HG03520 (cell line): Measurements from ENCODE around the gene SHC3.

Experiments
- ATAC-seq: cut with Tn5 transposase; IDR thresholded peaks from one replicate; pipeline ENCODE4 v1.9.1; 2021; ENCODE audit warnings: mild to moderate bottlenecking, moderate library complexity; ENCODE audit not compliant: unreplicated experiment

Gene SHC3

GRCh38 chr9:89113851-89114250, 64.8 kb downstream of the SHC3 start:
- ATAC-seq: no peak

- no peak for ATAC-seq
Measured at GRCh38 chr9:89112243-89112642, 66.4 kb downstream of the SHC3 start.

GRCh38 chr9:89109666-89110065, 69.0 kb downstream of the SHC3 start:
- ATAC-seq: no peak

GRCh38 chr9:89107406-89107805, 71.2 kb downstream of the SHC3 start:
- ATAC-seq: no peak

GRCh38 chr9:89106224-89106851, 72.3 kb downstream of the SHC3 start:
- ATAC-seq: no peak

GRCh38 chr9:89104821-89105220, 73.8 kb downstream of the SHC3 start:
- no peak for ATAC-seq

GRCh38 chr9:89097219-89097618, 81.4 kb downstream of the SHC3 start:
- no peak for ATAC-seq

- no peak for ATAC-seq
Measured at GRCh38 chr9:89096807-89097206, 81.8 kb downstream of the SHC3 start.

- ATAC-seq: no peak
Measured at GRCh38 chr9:89095761-89096528, 82.7 kb downstream of the SHC3 start.

GRCh38 chr9:89093201-89093975, 85.2 kb downstream of the SHC3 start:
- ATAC-seq: no peak

- no peak for ATAC-seq
Measured at GRCh38 chr9:89089176-89089575, 89.4 kb downstream of the SHC3 start.

GRCh38 chr9:89083626-89084025, 95.0 kb downstream of the SHC3 start:
- no peak for ATAC-seq

GRCh38 chr9:89080193-89080592, 98.4 kb downstream of the SHC3 start:
- no peak for ATAC-seq

GRCh38 chr9:89079391-89079790, 99.2 kb downstream of the SHC3 start:
- ATAC-seq: no peak

- ATAC-seq: no peak
Measured at GRCh38 chr9:89078860-89079259, 99.8 kb downstream of the SHC3 start.

GRCh38 chr9:89078421-89078820, 100.2 kb downstream of the SHC3 start:
- no peak for ATAC-seq

- ATAC-seq: peak; percentile 91
Measured at GRCh38 chr9:89077519-89077918, 101.1 kb downstream of the SHC3 start.

GRCh38 chr9:89073397-89073796, 105.2 kb downstream of the SHC3 start:
- no peak for ATAC-seq

- ATAC-seq: no peak
Measured at GRCh38 chr9:89071591-89071990, 107.0 kb downstream of the SHC3 start.

- no peak for ATAC-seq
Measured at GRCh38 chr9:89066835-89067234, 111.8 kb downstream of the SHC3 start.

- ATAC-seq: peak; percentile 67
Measured at GRCh38 chr9:89065921-89066320, 112.7 kb downstream of the SHC3 start.

GRCh38 chr9:89060790-89061189, 117.8 kb downstream of the SHC3 start:
- ATAC-seq: no peak
